K562 (cell line): ENCODE data around the gene HCN3. TPM values are rescaled to one million over a fixed set of nuclear protein-coding genes. Genes with fewer than 3 reads are reported as not detected.

Experiments used
- BRCA1 ChIP-seq, 2 experiments: fragments of 450-650 bp in 1 of 2; sonication (generic) in 1 of 2; formaldehyde crosslinking in 1 of 2; IDR thresholded peaks; 2 replicates each; pipeline versions ENCODE4 v1.5.0 to v1.6.1; 2017 to 2020; ENCODE audit warnings: mild to moderate bottlenecking in 1 of 2, missing genetic modification reagents in 1 of 2
- BRD4 ChIP-seq: fragments of 200-600 bp; sonication (generic); IDR thresholded peaks from 2 replicates; pipeline ENCODE4 v1.6.1; 2017; ENCODE audit warnings: inconsistent platforms
- BRF1 ChIP-seq: IDR thresholded peaks from 3 replicates; pipeline ENCODE4 v1.6.1; 2011; ENCODE audit warnings: borderline replicate concordance, mild to moderate bottlenecking; ENCODE audit not compliant: insufficient read length; ENCODE audit errors: extremely low read depth
- FIP1L1 ChIP-seq: fragments of 200-400 bp; formaldehyde crosslinking; IDR thresholded peaks from 2 replicates; pipeline ENCODE4 v1.6.1; 2018; ENCODE audit warnings: mild to moderate bottlenecking, low read depth, low read length; ENCODE audit not compliant: poor library complexity, severe bottlenecking
- HOMEZ ChIP-seq: fragments of 250-450 bp; sonication (Bioruptor Pico); IDR thresholded peaks from 2 replicates; pipeline ENCODE4 v1.4.0; 2020; ENCODE audit warnings: mild to moderate bottlenecking, moderate library complexity
- JUND ChIP-seq, 2 experiments: IDR thresholded peaks; 2 replicates in 1 of 2; 3 replicates in 1 of 2; pipeline ENCODE4 v1.6.1; 2011; ENCODE audit warnings: borderline replicate concordance in 2 of 2, low read depth in 2 of 2, low read length in 2 of 2, improper control_type of control experiment in 1 of 2, missing biosample characterization in 1 of 2, missing genetic modification characterization in 1 of 2, missing genetic modification reagents in 1 of 2
- L3MBTL2 ChIP-seq: fragments of 450-650 bp; IDR thresholded peaks from 2 replicates; pipeline ENCODE4 v1.6.1; 2016; ENCODE audit warnings: mild to moderate bottlenecking, moderate library complexity
- MECOM ChIP-seq: fragments of 250-450 bp; sonication (Bioruptor Pico); IDR thresholded peaks from 2 replicates; pipeline ENCODE4 v1.8.0; 2022; ENCODE audit warnings: inconsistent platforms
- NFYB ChIP-seq: IDR thresholded peaks from 2 replicates; pipeline ENCODE4 v1.6.1; 2011; ENCODE audit warnings: mild to moderate bottlenecking, moderate library complexity; ENCODE audit not compliant: insufficient read length; ENCODE audit errors: extremely low read depth
- STAT5B ChIP-seq: fragments of 250-450 bp; sonication (Bioruptor Pico); IDR thresholded peaks from 2 replicates; pipeline ENCODE4 v1.8.0; 2021; ENCODE audit warnings: mild to moderate bottlenecking, inconsistent platforms
- TRIM28 ChIP-seq: fragments of 450-650 bp; IDR thresholded peaks from 2 replicates; pipeline ENCODE4 v1.6.1; 2017
- U2AF2 ChIP-seq: fragments of 200-400 bp; formaldehyde crosslinking; optimal IDR thresholded peaks from 2 replicates; pipeline ENCODE3; 2017; ENCODE audit warnings: low read depth, mild to moderate bottlenecking, low read length
- ZBTB43 ChIP-seq: sonication (generic); formaldehyde crosslinking; IDR thresholded peaks from 2 replicates; pipeline ENCODE4 v1.8.0; 2023; ENCODE audit warnings: mild to moderate bottlenecking, missing genetic modification reagents
- ZNF12 ChIP-seq: sonication (generic); formaldehyde crosslinking; IDR thresholded peaks from 2 replicates; pipeline ENCODE4 v1.4.0; 2020; ENCODE audit warnings: mild to moderate bottlenecking, missing genetic modification reagents
- ZNF57 ChIP-seq: fragments of 450-650 bp; formaldehyde crosslinking; IDR thresholded peaks from 2 replicates; pipeline ENCODE4 v1.4.0; 2020; ENCODE audit warnings: mild to moderate bottlenecking, moderate library complexity
- ZNF695 ChIP-seq: fragments of 450-650 bp; formaldehyde crosslinking; IDR thresholded peaks from 2 replicates; pipeline ENCODE4 v1.4.0; 2020; ENCODE audit warnings: mild to moderate bottlenecking, moderate library complexity
- ZNF778 ChIP-seq: fragments of 450-650 bp; formaldehyde crosslinking; IDR thresholded peaks from 2 replicates; pipeline ENCODE4 v1.4.0; 2020; ENCODE audit warnings: mild to moderate bottlenecking, moderate library complexity
- polyA plus RNA-seq, 8 experiments: library from polyadenylated mRNA; depleted of rRNA in 4 of 8; stranded (reverse) in 5 of 8; unstranded in 3 of 8; fragments of >200 nt; fragmentation: Nextera tagmentation in 2 of 8; fragmentation: Illumina TruSeq in 1 of 8; extraction: Ambion mirVana in 2 of 8; extraction: Trizol in 1 of 8; gene quantifications; 2 replicates each; pipeline versions ENCODE4 v1.2.1 to v1.2.3, GENCODE V29; 2011 to 2014; ENCODE audit warnings: inconsistent platforms in 1 of 8, missing spikeins in 1 of 8
- total RNA-seq, 7 experiments: library from RNA; depleted of rRNA in 6 of 7; stranded (reverse); fragments of >200 nt in 6 of 7; fragmentation: Illumina TruSeq in 2 of 7; extraction: Trizol in 2 of 7; gene quantifications; 2 replicates each; pipeline versions ENCODE4 v1.2.1 to v1.2.3, GENCODE V29; 2011 to 2021; ENCODE audit warnings: low replicate concordance in 1 of 7
- TF ChIP-seq, protein P1 (sequence below): fragments of 450-650 bp; formaldehyde crosslinking; IDR thresholded peaks from 2 replicates; pipeline ENCODE4 v1.4.0; 2020; ENCODE audit warnings: mild to moderate bottlenecking, moderate library complexity
- TF ChIP-seq, protein P2 (sequence below): fragments of 450-650 bp; IDR thresholded peaks from 2 replicates; pipeline ENCODE4 v1.7.1; 2018; ENCODE audit warnings: mild to moderate bottlenecking, low read depth; ENCODE audit not compliant: partially characterized antibody

The HCN3 gene
- total and polyA plus RNA-seq, 9 of the 15 experiments (the other 6 are each of a cell fraction or from before 2014, with no cell fraction given) = 0.91 to 9.7 (median 3.9) TPM

DNA sequence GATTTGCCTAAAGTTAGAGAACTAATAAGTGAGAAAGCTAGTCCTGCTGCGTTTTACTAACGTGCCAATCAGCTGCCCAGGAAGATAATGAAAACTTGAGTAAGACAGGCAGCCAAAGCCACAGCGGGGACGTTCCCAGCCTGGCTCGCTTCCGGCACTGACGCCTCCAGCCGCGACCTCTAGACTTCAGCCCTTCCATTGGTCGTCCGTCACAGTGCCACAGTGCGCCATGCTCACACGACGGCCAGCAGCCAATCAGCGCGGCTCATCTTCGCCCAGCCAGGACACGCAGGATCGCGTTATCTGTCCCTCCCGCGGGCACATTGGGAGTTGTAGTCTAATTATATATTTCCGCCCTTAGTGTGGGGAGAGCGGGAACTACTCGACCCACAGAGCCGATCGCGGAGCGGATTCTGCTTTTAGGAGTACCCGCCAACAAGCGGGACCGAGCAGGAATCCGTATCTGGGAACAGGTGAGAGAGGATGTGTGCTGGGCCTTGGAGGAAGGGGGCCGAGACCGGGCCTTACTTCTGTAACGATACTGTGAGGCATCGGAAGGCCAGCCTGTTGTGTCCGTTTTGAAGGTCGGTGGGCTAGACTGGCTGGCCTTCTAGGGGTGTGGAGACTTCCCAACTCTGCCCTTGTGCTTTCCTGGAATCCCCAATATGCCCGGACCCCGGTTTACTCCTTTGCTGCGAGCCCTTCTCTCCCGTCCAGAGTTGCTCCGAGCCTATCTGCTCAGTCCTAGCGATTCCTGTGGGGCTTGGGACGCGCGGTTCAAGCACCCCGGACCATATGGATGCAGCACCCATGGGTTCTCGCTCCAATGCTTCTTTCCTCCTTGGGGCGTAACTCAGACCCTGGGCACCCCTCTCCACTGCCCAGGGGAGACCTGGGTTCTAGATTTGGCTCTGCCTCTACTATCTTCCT lies 31.5 kb downstream of the HCN3 start, which contains the start of gene FDPS (continued):
- no peak for TF ChIP-seq STAT5B (CRISPR knock-in tag)
- TF ChIP-seq ZNF695 = no peak
- TF ChIP-seq BRCA1 (IDR thresholded peaks at IDR 0.05) = no peak
- no peak for TF ChIP-seq BRCA1 (CRISPR knock-in tag; IDR thresholded peaks at IDR 0.05)
- TF ChIP-seq, protein P1, sequence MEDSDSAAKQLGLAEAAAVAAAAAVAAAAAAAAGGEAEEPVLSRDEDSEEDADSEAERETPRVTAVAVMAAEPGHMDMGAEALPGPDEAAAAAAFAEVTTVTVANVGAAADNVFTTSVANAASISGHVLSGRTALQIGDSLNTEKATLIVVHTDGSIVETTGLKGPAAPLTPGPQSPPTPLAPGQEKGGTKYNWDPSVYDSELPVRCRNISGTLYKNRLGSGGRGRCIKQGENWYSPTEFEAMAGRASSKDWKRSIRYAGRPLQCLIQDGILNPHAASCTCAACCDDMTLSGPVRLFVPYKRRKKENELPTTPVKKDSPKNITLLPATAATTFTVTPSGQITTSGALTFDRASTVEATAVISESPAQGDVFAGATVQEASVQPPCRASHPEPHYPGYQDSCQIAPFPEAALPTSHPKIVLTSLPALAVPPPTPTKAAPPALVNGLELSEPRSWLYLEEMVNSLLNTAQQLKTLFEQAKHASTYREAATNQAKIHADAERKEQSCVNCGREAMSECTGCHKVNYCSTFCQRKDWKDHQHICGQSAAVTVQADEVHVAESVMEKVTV (CRISPR knock-in tag) = no peak
- TF ChIP-seq BRD4 = 0 out of 2 replicates have a peak, but pooled peaks have one; percentile 29
- TF ChIP-seq ZNF12 = 0 out of 2 replicates have a peak, but pooled peaks have one; percentile 9
- peak; percentile 27; the same call in 1 of the 2 replicates for TF ChIP-seq JUND (IDR thresholded peaks at IDR 0.05; ENCODE audit: borderline replicate concordance, low read depth, low read length)
- peak; percentile 61; the same call in 1 of the 3 replicates for TF ChIP-seq JUND (tag; IDR thresholded peaks at IDR 0.05; ENCODE audit: borderline replicate concordance, low read depth, low read length)
- TF ChIP-seq, protein P2, sequence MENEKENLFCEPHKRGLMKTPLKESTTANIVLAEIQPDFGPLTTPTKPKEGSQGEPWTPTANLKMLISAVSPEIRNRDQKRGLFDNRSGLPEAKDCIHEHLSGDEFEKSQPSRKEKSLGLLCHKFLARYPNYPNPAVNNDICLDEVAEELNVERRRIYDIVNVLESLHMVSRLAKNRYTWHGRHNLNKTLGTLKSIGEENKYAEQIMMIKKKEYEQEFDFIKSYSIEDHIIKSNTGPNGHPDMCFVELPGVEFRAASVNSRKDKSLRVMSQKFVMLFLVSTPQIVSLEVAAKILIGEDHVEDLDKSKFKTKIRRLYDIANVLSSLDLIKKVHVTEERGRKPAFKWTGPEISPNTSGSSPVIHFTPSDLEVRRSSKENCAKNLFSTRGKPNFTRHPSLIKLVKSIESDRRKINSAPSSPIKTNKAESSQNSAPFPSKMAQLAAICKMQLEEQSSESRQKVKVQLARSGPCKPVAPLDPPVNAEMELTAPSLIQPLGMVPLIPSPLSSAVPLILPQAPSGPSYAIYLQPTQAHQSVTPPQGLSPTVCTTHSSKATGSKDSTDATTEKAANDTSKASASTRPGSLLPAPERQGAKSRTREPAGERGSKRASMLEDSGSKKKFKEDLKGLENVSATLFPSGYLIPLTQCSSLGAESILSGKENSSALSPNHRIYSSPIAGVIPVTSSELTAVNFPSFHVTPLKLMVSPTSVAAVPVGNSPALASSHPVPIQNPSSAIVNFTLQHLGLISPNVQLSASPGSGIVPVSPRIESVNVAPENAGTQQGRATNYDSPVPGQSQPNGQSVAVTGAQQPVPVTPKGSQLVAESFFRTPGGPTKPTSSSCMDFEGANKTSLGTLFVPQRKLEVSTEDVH = peak; percentile 84
- no peak for TF ChIP-seq ZNF778 (CRISPR knock-in tag)
- no peak for TF ChIP-seq BRF1
- peak; percentile 90 for TF ChIP-seq NFYB
- no peak for TF ChIP-seq TRIM28
- no peak for TF ChIP-seq FIP1L1
- TF ChIP-seq HOMEZ = no peak
- no peak for TF ChIP-seq U2AF2
- TF ChIP-seq ZNF57 (CRISPR knock-in tag) = no peak
- peak; percentile 90 for TF ChIP-seq L3MBTL2
- TF ChIP-seq ZBTB43 = no peak
- no peak for TF ChIP-seq MECOM (CRISPR knock-in tag)
